Measurements from ENCODE around the gene SNRNP40. TPM values are rescaled to one million over a fixed set of nuclear protein-coding genes. Genes with fewer than 3 reads are reported as not detected.
A peak's percentile ranks its signal among the peaks of the same experiment; 100 is the strongest.

The SNRNP40 gene
- total RNA-seq, 4 donors from 2014 or later, result 24.3 to 54.7 (median 51.3) TPM

- DNase-seq, result no peak
- no peaks in the 10 kb centered on the region for H3K36me3 ChIP-seq
- WGBS, 2 donors, result 59 to 67% methylated on average over 4 of the region's 4 CpGs
- no peaks in the 10 kb centered on the region for H3K9me3 ChIP-seq
- H3K27ac ChIP-seq, result no peak overlapping the region
- H3K27me3 ChIP-seq, result peaks cover 0 to 36% (median 5%) of the 10 kb centered on the region in 4 donors
- intact Hi-C loops (cut with DNase I), result no loop called here
- no peak overlapping the region for H3K4me3 ChIP-seq
- no peak for TF ChIP-seq POLR2A (IDR thresholded peaks at IDR 0.05)
- TF ChIP-seq CTCF (IDR thresholded peaks at IDR 0.05), result no peak
- H3K4me1 ChIP-seq, result peaks cover 0 to 9% (median 4%) of the 10 kb centered on the region in 3 donors
Observed at GRCh38 chr1:31244326-31244725, 52.3 kb downstream of the SNRNP40 start.

- Histone ChIP-seq H3K27me3 (peaks cover 0 to 42% (median 6%) of the 10 kb centered on the region in 4 donors), H3K27ac (no peak overlapping the region), H3K4me3 (no peak overlapping the region), H3K36me3 (no peaks in the 10 kb centered on the region), H3K4me1 (peaks cover 0 to 15% (median 9%) of the 10 kb centered on the region in 3 donors), H3K9me3 (no peaks in the 10 kb centered on the region)
- intact Hi-C loops (cut with DNase I), result no loop called here
- no peak for DNase-seq
- 44 to 55% methylated on average over 7 to 8 of the region's 10 CpGs for WGBS, 2 donors
- TF ChIP-seq CTCF (IDR thresholded peaks at IDR 0.05) (no peak), POLR2A (IDR thresholded peaks at IDR 0.05) (no peak)
Observed at GRCh38 chr1:31243501-31244286, 52.9 kb downstream of the SNRNP40 start.

- intact Hi-C loops (cut with DNase I), result no loop called here
- H3K36me3 ChIP-seq, result no peaks in the 10 kb centered on the region
- peaks cover 0 to 17% (median 9%) of the 10 kb centered on the region in 3 donors for H3K4me1 ChIP-seq
- TF ChIP-seq POLR2A (IDR thresholded peaks at IDR 0.05) (no peak), CTCF (IDR thresholded peaks at IDR 0.05) (no peak)
- no peak for DNase-seq
- peaks cover 0 to 66% (median 14%) of the 10 kb centered on the region in 4 donors for H3K27me3 ChIP-seq
- no peak overlapping the region for H3K4me3 ChIP-seq
- WGBS, 2 donors, result 66 to 69% methylated on average over 8 of the region's 8 CpGs
- H3K27ac ChIP-seq, result no peak overlapping the region
- H3K9me3 ChIP-seq, result no peaks in the 10 kb centered on the region
Observed at GRCh38 chr1:31241321-31241720, 55.3 kb downstream of the SNRNP40 start.

- TF ChIP-seq CTCF (IDR thresholded peaks at IDR 0.05) (no peak), POLR2A (IDR thresholded peaks at IDR 0.05) (no peak)
- H3K27me3 ChIP-seq, result peaks cover 0 to 82% (median 14%) of the 10 kb centered on the region in 4 donors
- no peaks in the 10 kb centered on the region for H3K36me3 ChIP-seq
- H3K4me3 ChIP-seq, result peak within 1 kb of the TSS; percentile 6 to 59 (median 32)
- H3K4me1 ChIP-seq, result peaks cover 0 to 17% (median 9%) of the 10 kb centered on the region in 3 donors
- DNase-seq, result no peak
- no peak within 1 kb of the TSS for H3K27ac ChIP-seq
- 2 to 14% methylated on average over 4 to 6 of the region's 57 CpGs for WGBS, 2 donors
- no peaks in the 10 kb centered on the region for H3K9me3 ChIP-seq
- intact Hi-C loops (cut with DNase I), result no loop called here
Observed at GRCh38 chr1:31239653-31240241, 56.8 kb downstream of the SNRNP40 start, which contains the start of gene NKAIN1. TSS of gene NKAIN1 (minus strand) at chr1:31239887. CDS start at chr1:31239547, 340 bp downstream.
